SK-N-SH treated with all-trans-retinoic acid at 6 μM for 48 hours (cell line): Measurements from ENCODE around the gene GRIA2.
"Not testable (repeated sequence)": the region's sequence is repeated elsewhere in the genome, so short reads cannot be mapped to it uniquely, and the experiment has no call there.

Experiments
- ATAC-seq: fragments of 200-7000 bp; cut with Tn5 transposase; 3 replicates; pipeline ENCODE4 v1.9.1; 2020; ENCODE audit warnings: mild to moderate bottlenecking, moderate library complexity
- ARNTL ChIP-seq: fragments of 450-650 bp; formaldehyde crosslinking; IDR thresholded peaks from 2 replicates; pipeline ENCODE4 v1.5.0; 2020; ENCODE audit warnings: low read depth, mild to moderate bottlenecking, moderate library complexity, borderline replicate concordance
- BACH2 ChIP-seq: fragments of 250-450 bp; sonication (Bioruptor Pico); IDR thresholded peaks from 2 replicates; pipeline ENCODE4 v1.9.0; 2021; ENCODE audit warnings: mild to moderate bottlenecking, borderline replicate concordance
- CSDC2 ChIP-seq: fragments of 250-450 bp; sonication (Bioruptor Pico); IDR thresholded peaks from 2 replicates; pipeline ENCODE4 v1.5.0; 2020; ENCODE audit warnings: mild to moderate bottlenecking, moderate library complexity
- CSRNP3 ChIP-seq: fragments of 250-450 bp; sonication (Bioruptor Pico); IDR thresholded peaks from 2 replicates; pipeline ENCODE4 v1.5.1; 2021; ENCODE audit warnings: mild to moderate bottlenecking, moderate library complexity
- ESRRG ChIP-seq: fragments of 250-450 bp; sonication (Bioruptor Pico); IDR thresholded peaks from 2 replicates; pipeline ENCODE4 v1.6.1; 2021; ENCODE audit warnings: mild to moderate bottlenecking
- GLIS3 ChIP-seq: fragments of 250-450 bp; sonication (Bioruptor Pico); IDR thresholded peaks from 2 replicates; pipeline ENCODE4 v1.5.0; 2020; ENCODE audit warnings: mild to moderate bottlenecking, moderate library complexity
- ISL1 ChIP-seq: fragments of 250-450 bp; sonication (Bioruptor Pico); IDR thresholded peaks from 2 replicates; pipeline ENCODE4 v2.1.2; 2022; ENCODE audit warnings: mild to moderate bottlenecking, moderate library complexity
- OSR1 ChIP-seq: fragments of 250-450 bp; sonication (Bioruptor Pico); IDR thresholded peaks from 2 replicates; pipeline ENCODE4 v1.8.0; 2022; ENCODE audit warnings: moderate library complexity, mild to moderate bottlenecking, inconsistent platforms
- PATZ1 ChIP-seq: fragments of 250-450 bp; sonication (Bioruptor Pico); IDR thresholded peaks from 2 replicates; pipeline ENCODE4 v1.8.0; 2020; ENCODE audit warnings: mild to moderate bottlenecking, moderate library complexity, borderline replicate concordance
- POU6F1 ChIP-seq: fragments of 250-450 bp; sonication (Bioruptor Pico); IDR thresholded peaks from 2 replicates; pipeline ENCODE4 v1.8.0; 2021; ENCODE audit warnings: low read depth, mild to moderate bottlenecking, moderate library complexity, borderline replicate concordance
- RARB ChIP-seq: fragments of 250-450 bp; sonication (Bioruptor Pico); IDR thresholded peaks from 2 replicates; pipeline ENCODE4 v1.8.0; 2021; ENCODE audit warnings: mild to moderate bottlenecking, moderate library complexity
- SNAI2 ChIP-seq: fragments of 250-450 bp; sonication (Bioruptor Pico); IDR thresholded peaks from 2 replicates; pipeline ENCODE4 v1.5.0; 2020; ENCODE audit warnings: mild to moderate bottlenecking, moderate library complexity
- TOX ChIP-seq: fragments of 250-450 bp; sonication (Bioruptor Pico); IDR thresholded peaks from 2 replicates; pipeline ENCODE4 v1.8.0; 2021; ENCODE audit warnings: mild to moderate bottlenecking, moderate library complexity, borderline replicate concordance
- TSHZ2 ChIP-seq: fragments of 250-450 bp; sonication (Bioruptor Pico); IDR thresholded peaks from 2 replicates; pipeline ENCODE4 v1.5.0; 2020; ENCODE audit warnings: mild to moderate bottlenecking, moderate library complexity
- ZC3H10 ChIP-seq: fragments of 250-450 bp; sonication (Bioruptor Pico); IDR thresholded peaks from 2 replicates; pipeline ENCODE4 v1.5.1; 2021; ENCODE audit warnings: mild to moderate bottlenecking, moderate library complexity
- ZFP3 ChIP-seq: fragments of 250-450 bp; sonication (Bioruptor Pico); IDR thresholded peaks from 2 replicates; pipeline ENCODE4 v1.5.0; 2020; ENCODE audit warnings: mild to moderate bottlenecking, moderate library complexity
- ZFP30 ChIP-seq: fragments of 450-650 bp; formaldehyde crosslinking; IDR thresholded peaks from 2 replicates; pipeline ENCODE4 v1.5.0; 2022; ENCODE audit warnings: mild to moderate bottlenecking, moderate library complexity
- ZNF565 ChIP-seq: fragments of 450-650 bp; formaldehyde crosslinking; conservative IDR thresholded peaks from 2 replicates; pipeline ENCODE4 v1.5.0; 2020; ENCODE audit warnings: low read depth, mild to moderate bottlenecking, moderate library complexity
- ZNF70 ChIP-seq: fragments of 450-650 bp; formaldehyde crosslinking; IDR thresholded peaks from 2 replicates; pipeline ENCODE4 v1.5.0; 2020; ENCODE audit warnings: mild to moderate bottlenecking, moderate library complexity
- ZNF8 ChIP-seq: fragments of 450-650 bp; formaldehyde crosslinking; IDR thresholded peaks from 2 replicates; pipeline ENCODE4 v1.5.0; 2020; ENCODE audit warnings: mild to moderate bottlenecking, moderate library complexity

Gene GRIA2

GRCh38 chr4:157242871-157243270, 22.3 kb downstream of the GRIA2 start:
- TF ChIP-seq ZNF70 (no peak), CSRNP3 (CRISPR knock-in tag) (no peak), ISL1 (no peak), GLIS3 (CRISPR knock-in tag) (no peak), SNAI2 (CRISPR knock-in tag) (no peak), ZNF8 (CRISPR knock-in tag) (no peak), ZFP30 (CRISPR knock-in tag) (no peak), ZC3H10 (CRISPR knock-in tag) (no peak), OSR1 (CRISPR knock-in tag) (no peak)
- TF ChIP-seq, all 23 proteins: peak for 0
- ATAC-seq = no peak

GRCh38 chr4:157244348-157244747, 23.8 kb downstream of the GRIA2 start:
- TF ChIP-seq CSRNP3 (CRISPR knock-in tag) (no peak), TOX (CRISPR knock-in tag) (no peak)
- TF ChIP-seq, all 23 proteins: peak for 0

GRCh38 chr4:157245351-157245750, 24.8 kb downstream of the GRIA2 start:
- TF ChIP-seq ZNF565 (CRISPR knock-in tag) (no peak), RARB (CRISPR knock-in tag) (no peak), ISL1 (no peak), BACH2 (no peak), ZFP30 (CRISPR knock-in tag) (no peak)
- no peak for ATAC-seq

More at GRCh38 chr4:157244348-157244747, 23.8 kb downstream of the GRIA2 start:
- no peak for ATAC-seq

- no peak for TF ChIP-seq CSDC2 (CRISPR knock-in tag)
- no peak for TF ChIP-seq GLIS3 (CRISPR knock-in tag)
- TF ChIP-seq OSR1 (CRISPR knock-in tag) = no peak
- no peak for TF ChIP-seq BACH2
- TF ChIP-seq PATZ1 = no peak
- no peak for TF ChIP-seq ZNF70
- no peak for TF ChIP-seq ESRRG (CRISPR knock-in tag)
- no peak for TF ChIP-seq TOX (CRISPR knock-in tag)
- no peak for TF ChIP-seq ARNTL (CRISPR knock-in tag)
- TF ChIP-seq SNAI2 (CRISPR knock-in tag) = no peak
- TF ChIP-seq CSRNP3 (CRISPR knock-in tag) = no peak
- TF ChIP-seq ZFP3 (CRISPR knock-in tag) = no peak
- ATAC-seq = no peak
Measured at GRCh38 chr4:157246964-157247363, 26.4 kb downstream of the GRIA2 start.

- not testable (repeated sequence) for ATAC-seq
Measured at GRCh38 chr4:157258165-157258564, 37.6 kb downstream of the GRIA2 start.

GRCh38 chr4:157265281-157265680, 44.8 kb downstream of the GRIA2 start:
- TF ChIP-seq TSHZ2 (CRISPR knock-in tag) = no peak
- no peak for TF ChIP-seq POU6F1 (CRISPR knock-in tag)
- TF ChIP-seq ZFP30 (CRISPR knock-in tag) = no peak
- TF ChIP-seq OSR1 (CRISPR knock-in tag) = no peak
- TF ChIP-seq RARB (CRISPR knock-in tag) = no peak
- no peak for TF ChIP-seq ESRRG (CRISPR knock-in tag)
- no peak for TF ChIP-seq ZNF565 (CRISPR knock-in tag)
- no peak for ATAC-seq
